Pancreas (tissue), 10 donors: Measurements from ENCODE around the gene CACNA1C. TPM values are rescaled to one million over a fixed set of nuclear protein-coding genes. Genes with fewer than 3 reads are reported as not detected.
A peak's percentile ranks its signal among the peaks of the same experiment; 100 is the strongest.

ENCODE experiments used
- ATAC-seq, 4 donors: fragments of 200-7000 bp; cut with Tn5 transposase; one replicate each; pipeline versions ENCODE4 v1.8.0 to v1.9.1; 2020; ENCODE audit warnings: mild to moderate bottlenecking in 4 of 4, moderate library complexity in 4 of 4
- DNase-seq, 6 donors: peaks; one replicate each; pipeline ENCODE4 v3.0.0-alpha.2; 2020
- FAIRE-seq: peaks from 2 replicates; lab custom pipeline; 2012; peaks lifted over from hg19 to GRCh38; lab: Jason Lieb, UNC
- H3K27ac ChIP-seq, 4 donors: fragments of 200-600 bp; sonication (generic); 1 replicate in 3 of 4; 2 replicates in 1 of 4; pipeline versions ENCODE4 v1.5.0 to v1.8.0; 2020
- H3K27me3 ChIP-seq, 4 donors: fragments of 200-600 bp; one replicate each; pipeline ENCODE4 v1.8.0; 2021
- H3K36me3 ChIP-seq, 3 donors: fragments of 200-600 bp; sonication (generic) in 1 of 3; one replicate each; pipeline versions ENCODE4 v1.5.0 to v1.8.0; 2020 to 2021
- H3K4me1 ChIP-seq, 3 donors: fragments of 200-600 bp; one replicate each; pipeline ENCODE4 v1.8.0; 2021
- H3K4me3 ChIP-seq, 4 donors: fragments of 200-600 bp; sonication (generic) in 2 of 4; one replicate each; pipeline versions ENCODE4 v1.5.0 to v1.8.0; 2020 to 2021
- H3K9me3 ChIP-seq, 4 donors: fragments of 200-600 bp; one replicate each; pipeline ENCODE4 v1.8.0; 2021
- WGBS, 2 donors: extraction: QIAGEN DNeasy Blood & Tissue Kit; methylation state at CpG; one replicate each; pipeline ENCODE4 v1.1.7; 2013; 5-methylcytosine and 5-hydroxymethylcytosine counted together
- intact Hi-C, 3 donors: fragments of 100-400 bp; cut with DNase I; formaldehyde crosslinking; loops; one replicate each; pipeline versions ENCODE4 v1.11.1 to v1.14.2; 2022
- polyA plus RNA-seq, 2 donors: library from polyadenylated mRNA; stranded (reverse); fragments of 200-250 nt; gene quantifications; one replicate each; pipeline ENCODE4 v1.2.3, GENCODE V29; 2013
- total RNA-seq, 6 donors: library from RNA; stranded (reverse); fragmentation: NEBNext Ultra II Directional in 4 of 6; extraction: Animal tissue kit (Norgen Biotek cat#: 25700) in 4 of 6; gene quantifications; one replicate each; pipeline versions ENCODE4 v1.2.1 to v1.2.4, GENCODE V29; 2021 to 2023
- TF ChIP-seq, protein P1 (sequence below), 4 donors: fragments of 200-600 bp; sonication (generic) in 3 of 4; IDR thresholded peaks; one replicate each; pipeline versions ENCODE4 v1.5.0 to v1.8.0; 2021; ENCODE audit warnings: antibody characterized with exemption in 4 of 4
- donor health status: healthy with polysubstance abuse.
- donor health status: DM: no; HTN: no; CAD: no; lungs with moderate emphysema.
- donor health status: DM: no; HTN: no; CAD: no.
- donor health status: control.
- donor health status: control.
- donor health status: Bipolar disorder and iron deficiency.
- donor health status: DM: yes; HTN: yes; CAD: no.
- donor health status: DM: no; HTN: no; CAD: no.
- donor health status: DM: no; HTN: no; CAD: no.
- donor health status: DM: yes; HTN: yes; CAD: no.

Gene CACNA1C
- total and polyA plus RNA-seq, 8 donors = 1.2 to 3.8 (median 2.3) TPM

GRCh38 chr12:2295941-2296461 is 243.2 kb downstream of the CACNA1C start:
- intact Hi-C loops = no loop called here
- Histone ChIP-seq H3K9me3 (no peaks in the 10 kb centered on the region), H3K27me3 (no peaks in the 10 kb centered on the region), H3K4me1 (no peaks in the 10 kb centered on the region), H3K27ac (no peak overlapping the region), H3K36me3 (no peaks in the 10 kb centered on the region), H3K4me3 (no peak overlapping the region)
- ATAC-seq = peak in 2 of 4 donors; percentile 53 to 66
- no peak for FAIRE-seq
- no peak for DNase-seq
- 43% methylated on average over 3 of the region's 3 CpGs for WGBS, 2 donors
- TF ChIP-seq, protein P1, sequence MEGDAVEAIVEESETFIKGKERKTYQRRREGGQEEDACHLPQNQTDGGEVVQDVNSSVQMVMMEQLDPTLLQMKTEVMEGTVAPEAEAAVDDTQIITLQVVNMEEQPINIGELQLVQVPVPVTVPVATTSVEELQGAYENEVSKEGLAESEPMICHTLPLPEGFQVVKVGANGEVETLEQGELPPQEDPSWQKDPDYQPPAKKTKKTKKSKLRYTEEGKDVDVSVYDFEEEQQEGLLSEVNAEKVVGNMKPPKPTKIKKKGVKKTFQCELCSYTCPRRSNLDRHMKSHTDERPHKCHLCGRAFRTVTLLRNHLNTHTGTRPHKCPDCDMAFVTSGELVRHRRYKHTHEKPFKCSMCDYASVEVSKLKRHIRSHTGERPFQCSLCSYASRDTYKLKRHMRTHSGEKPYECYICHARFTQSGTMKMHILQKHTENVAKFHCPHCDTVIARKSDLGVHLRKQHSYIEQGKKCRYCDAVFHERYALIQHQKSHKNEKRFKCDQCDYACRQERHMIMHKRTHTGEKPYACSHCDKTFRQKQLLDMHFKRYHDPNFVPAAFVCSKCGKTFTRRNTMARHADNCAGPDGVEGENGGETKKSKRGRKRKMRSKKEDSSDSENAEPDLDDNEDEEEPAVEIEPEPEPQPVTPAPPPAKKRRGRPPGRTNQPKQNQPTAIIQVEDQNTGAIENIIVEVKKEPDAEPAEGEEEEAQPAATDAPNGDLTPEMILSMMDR (IDR thresholded peaks at IDR 0.05) = no peak

DNA sequence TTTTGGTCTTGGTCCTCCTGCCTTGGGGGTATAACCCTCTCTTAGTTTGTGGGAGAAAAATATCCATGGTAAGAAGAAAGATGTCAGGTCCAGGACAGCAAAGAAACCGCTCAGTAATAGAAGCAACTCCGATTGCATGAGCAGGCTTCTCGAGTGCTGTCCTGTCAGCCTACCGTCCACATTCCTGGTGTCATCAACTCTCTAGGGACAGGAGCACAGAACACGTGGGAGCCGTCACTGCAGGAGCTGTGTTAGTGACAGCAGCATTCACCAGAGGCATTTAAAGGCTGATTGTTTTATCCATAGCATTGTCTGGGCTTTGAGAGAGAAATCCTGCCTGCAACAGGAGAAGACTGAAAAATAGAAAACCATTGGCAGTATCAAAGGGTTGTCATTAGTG is 244.2 kb downstream of the CACNA1C start:
- Histone ChIP-seq H3K27me3 (no peaks in the 10 kb centered on the region), H3K4me1 (no peaks in the 10 kb centered on the region), H3K9me3 (no peaks in the 10 kb centered on the region), H3K4me3 (no peak overlapping the region), H3K27ac (no peak overlapping the region), H3K36me3 (no peaks in the 10 kb centered on the region)
- TF ChIP-seq, protein P1 (IDR thresholded peaks at IDR 0.05) = no peak
- no peak for DNase-seq
- 39 to 43% methylated on average over 6 of the region's 6 CpGs for WGBS, 2 donors
- intact Hi-C loops = no loop called here
- FAIRE-seq = no peak
- ATAC-seq = no peak

DNA sequence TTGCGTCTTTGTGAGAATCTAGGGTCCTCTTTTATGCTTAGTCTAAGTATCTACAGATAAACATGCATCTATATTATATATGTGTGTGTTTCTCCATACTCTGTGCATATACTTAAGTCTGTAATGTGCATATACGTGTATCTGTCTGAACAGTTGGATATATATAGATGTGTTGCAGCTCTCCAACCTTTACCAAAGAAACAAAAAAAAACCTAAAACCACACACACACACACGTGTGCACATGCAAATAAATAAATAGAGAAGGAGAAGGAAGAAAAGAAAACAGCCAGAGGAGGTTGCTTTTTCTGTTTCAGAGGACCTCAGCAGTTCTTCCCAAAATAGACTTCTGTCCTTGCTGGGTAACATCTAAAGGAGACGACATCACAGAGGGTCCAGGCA is 244.9 kb downstream of the CACNA1C start:
- WGBS, 2 donors = 46 to 60% methylated on average over 4 of the region's 4 CpGs
- DNase-seq (no peak), ATAC-seq (no peak), FAIRE-seq (no peak)
- Histone ChIP-seq H3K27ac (no peak overlapping the region), H3K4me1 (no peaks in the 10 kb centered on the region), H3K9me3 (no peaks in the 10 kb centered on the region), H3K27me3 (no peaks in the 10 kb centered on the region), H3K4me3 (no peak overlapping the region), H3K36me3 (no peaks in the 10 kb centered on the region)
- TF ChIP-seq, protein P1 (IDR thresholded peaks at IDR 0.05) = no peak
- intact Hi-C loops = no loop called here

DNA sequence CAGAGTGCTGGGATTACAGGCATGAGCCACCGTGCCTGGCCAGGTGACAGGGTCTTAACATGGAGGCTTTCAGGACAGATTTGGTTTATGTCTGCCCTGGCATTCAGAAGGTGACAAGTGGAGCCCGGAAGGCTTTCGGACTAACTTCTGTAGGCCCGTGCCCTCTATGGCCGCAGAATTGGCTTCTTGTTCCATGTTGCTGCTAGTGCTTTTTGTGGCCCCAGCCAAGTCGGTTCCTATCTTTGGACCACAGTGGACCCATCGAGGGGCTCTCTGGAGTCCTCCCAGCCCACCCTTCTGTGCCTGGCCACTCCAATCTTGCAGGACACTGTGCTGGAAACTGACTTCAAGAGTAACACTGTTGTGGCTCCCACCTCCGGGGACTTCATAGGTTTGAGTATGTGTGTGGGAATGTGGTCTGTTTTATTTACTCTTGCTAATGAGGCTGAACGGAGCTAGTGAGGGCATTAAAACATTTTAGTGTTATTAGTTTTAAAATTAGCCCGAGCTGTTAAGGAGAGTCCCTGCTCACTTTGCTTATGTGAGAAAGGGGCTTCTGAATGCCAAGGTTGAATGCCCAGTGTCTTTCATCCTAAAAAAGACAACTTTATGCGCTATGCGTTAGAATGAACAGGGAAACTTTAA is 245.9 kb downstream of the CACNA1C start:
- Histone ChIP-seq H3K4me1 (no peaks in the 10 kb centered on the region), H3K27me3 (no peaks in the 10 kb centered on the region), H3K4me3 (no peak overlapping the region), H3K9me3 (no peaks in the 10 kb centered on the region), H3K36me3 (no peaks in the 10 kb centered on the region), H3K27ac (no peak overlapping the region)
- 64 to 75% methylated on average over 12 of the region's 12 CpGs for WGBS, 2 donors
- FAIRE-seq (no peak), ATAC-seq (no peak), DNase-seq (no peak)
- TF ChIP-seq, protein P1 (IDR thresholded peaks at IDR 0.05) = no peak
- intact Hi-C loops = no loop called here

DNA sequence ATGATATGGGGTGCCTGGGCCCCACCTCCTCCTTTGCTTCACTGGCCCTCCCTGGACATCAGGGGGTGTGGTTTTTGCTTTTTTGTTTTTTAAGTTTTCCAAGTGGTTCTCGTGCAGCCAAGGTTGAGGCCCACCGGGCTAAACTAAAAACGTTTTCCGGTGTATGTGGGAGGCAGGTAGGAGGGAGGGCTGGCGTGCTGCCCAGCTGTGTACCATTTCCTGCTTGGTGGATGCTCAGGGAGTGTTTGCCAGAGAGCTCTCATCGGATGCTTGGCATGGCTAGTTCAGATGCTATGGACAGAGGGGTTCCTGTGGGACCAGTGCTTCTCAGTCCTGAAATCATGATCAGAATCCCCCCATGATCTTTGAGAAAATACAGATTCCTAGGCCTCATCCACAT is 246.4 kb downstream of the CACNA1C start:
- TF ChIP-seq, protein P1 (IDR thresholded peaks at IDR 0.05) = no peak
- H3K27ac ChIP-seq = no peak overlapping the region
- 33 to 37% methylated on average over 6 of the region's 6 CpGs for WGBS, 2 donors
- ATAC-seq = no peak
- H3K9me3 ChIP-seq = no peaks in the 10 kb centered on the region
- H3K36me3 ChIP-seq = no peaks in the 10 kb centered on the region
- intact Hi-C loops = no loop called here
- no peak for DNase-seq
- no peak for FAIRE-seq
- H3K27me3 ChIP-seq = no peaks in the 10 kb centered on the region
- H3K4me1 ChIP-seq = no peaks in the 10 kb centered on the region
- no peak overlapping the region for H3K4me3 ChIP-seq
